Ramos (cell line): ENCODE results near the gene ARID3A.
"Not testable (repeated sequence)": the region's sequence is repeated elsewhere in the genome, so short reads cannot be mapped to it uniquely, and the experiment has no call there.

Source experiments
- in situ Hi-C: fragments of 300-500 bp; cut with MboI; formaldehyde crosslinking; loops from one replicate; pipeline ENCODE4 v1.14.3; 2022; ENCODE audit warnings: low sequenced_read_pairs; ENCODE audit not compliant: unreplicated experiment

ARID3A gene

GRCh38 chr19:956766-957440 lies 31.1 kb downstream of the ARID3A start:
- in situ Hi-C loops, result no loop called here

DNA sequence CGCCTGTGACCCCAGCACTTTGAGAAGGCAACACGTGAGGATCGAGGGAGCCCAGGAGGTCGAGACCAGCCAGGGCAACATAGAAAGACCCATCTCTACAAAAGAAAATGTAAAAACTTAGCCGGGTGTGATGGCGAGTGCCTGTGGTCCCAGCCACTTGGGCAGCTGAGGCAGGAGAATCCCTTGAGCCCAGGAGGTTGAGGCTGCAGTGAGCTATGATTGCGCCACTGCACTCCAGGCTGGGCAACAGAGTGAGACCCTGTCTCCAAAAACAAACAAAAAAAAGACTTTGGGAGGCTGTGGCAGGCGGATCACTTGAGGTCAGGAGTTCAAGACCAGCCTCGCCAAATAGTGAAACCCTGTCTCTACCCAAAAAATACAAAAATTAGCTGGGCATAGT lies 31.7 kb downstream of the ARID3A start:
- in situ Hi-C loops, result not testable (repeated sequence)

GRCh38 chr19:958967-959855 lies 33.4 kb downstream of the ARID3A start:
- in situ Hi-C loops, result no loop called here

DNA sequence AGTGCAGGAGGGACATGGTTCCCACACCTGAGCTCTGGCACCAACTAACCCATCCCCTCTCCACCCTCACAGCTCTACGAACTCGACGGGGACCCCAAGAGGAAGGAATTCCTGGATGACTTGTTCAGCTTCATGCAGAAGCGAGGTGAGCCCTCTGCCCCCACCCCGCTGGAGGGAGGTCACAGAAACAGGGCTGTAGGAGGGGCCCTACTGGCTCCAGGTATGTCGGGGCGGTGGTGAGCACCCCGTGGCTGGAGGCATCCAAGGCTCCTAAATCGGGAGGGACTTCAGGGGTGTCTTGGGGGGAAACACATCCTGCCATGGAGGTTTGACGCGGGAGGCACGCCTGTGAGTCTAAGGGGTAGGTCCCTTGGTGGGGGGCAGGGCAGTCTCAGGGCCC lies 34.2 kb downstream of the ARID3A start:
- in situ Hi-C loops, result no loop called here

- in situ Hi-C loops, result no loop called here
These were observed 34.7 kb downstream of the ARID3A start for GRCh38 chr19:960601-960938.

DNA sequence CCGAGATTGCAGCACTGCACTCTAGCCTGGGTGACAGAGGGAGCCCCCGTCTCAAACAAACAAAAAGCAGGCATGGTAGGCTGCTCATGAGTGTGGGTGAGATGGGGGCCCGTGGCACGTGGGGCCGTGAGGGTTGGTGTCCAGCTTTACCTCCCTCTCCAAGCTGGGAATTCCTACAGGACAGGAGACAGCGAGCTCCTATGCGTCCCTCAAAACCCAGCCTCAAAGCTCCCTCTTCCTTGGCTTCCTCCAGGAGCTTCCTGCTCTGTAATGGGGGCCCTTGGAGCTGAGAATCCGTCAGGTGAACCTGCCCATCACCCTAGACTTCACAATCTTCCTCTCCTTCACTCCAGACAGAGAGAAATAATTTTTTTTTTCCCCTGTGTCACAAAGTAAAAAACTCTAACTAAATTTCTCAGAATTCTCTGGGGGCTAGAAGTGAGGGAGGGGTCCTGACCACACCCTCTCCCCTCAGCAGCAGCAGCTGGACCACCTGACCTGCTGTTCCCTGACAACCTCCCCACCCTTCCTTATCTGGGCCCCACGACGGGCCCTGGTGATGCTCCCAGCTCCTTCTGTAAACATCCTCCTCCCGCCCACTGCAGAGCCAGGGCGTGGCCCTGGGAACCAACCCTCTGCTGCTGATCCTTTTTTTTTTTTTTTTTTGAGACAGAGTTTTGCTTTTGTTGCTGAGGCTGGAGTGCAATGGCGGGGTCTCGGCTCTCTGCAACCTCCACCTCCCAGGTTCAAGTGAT lies 36.2 kb downstream of the ARID3A start:
- in situ Hi-C loops, result no loop called here

- in situ Hi-C loops, result no loop called here
These were observed 37.0 kb downstream of the ARID3A start for GRCh38 chr19:962683-963400.

- in situ Hi-C loops, result no loop called here
These were observed 37.7 kb downstream of the ARID3A start for GRCh38 chr19:963486-963951.

- in situ Hi-C loops, result no loop called here
These were observed 38.3 kb downstream of the ARID3A start for GRCh38 chr19:964116-964520.

DNA sequence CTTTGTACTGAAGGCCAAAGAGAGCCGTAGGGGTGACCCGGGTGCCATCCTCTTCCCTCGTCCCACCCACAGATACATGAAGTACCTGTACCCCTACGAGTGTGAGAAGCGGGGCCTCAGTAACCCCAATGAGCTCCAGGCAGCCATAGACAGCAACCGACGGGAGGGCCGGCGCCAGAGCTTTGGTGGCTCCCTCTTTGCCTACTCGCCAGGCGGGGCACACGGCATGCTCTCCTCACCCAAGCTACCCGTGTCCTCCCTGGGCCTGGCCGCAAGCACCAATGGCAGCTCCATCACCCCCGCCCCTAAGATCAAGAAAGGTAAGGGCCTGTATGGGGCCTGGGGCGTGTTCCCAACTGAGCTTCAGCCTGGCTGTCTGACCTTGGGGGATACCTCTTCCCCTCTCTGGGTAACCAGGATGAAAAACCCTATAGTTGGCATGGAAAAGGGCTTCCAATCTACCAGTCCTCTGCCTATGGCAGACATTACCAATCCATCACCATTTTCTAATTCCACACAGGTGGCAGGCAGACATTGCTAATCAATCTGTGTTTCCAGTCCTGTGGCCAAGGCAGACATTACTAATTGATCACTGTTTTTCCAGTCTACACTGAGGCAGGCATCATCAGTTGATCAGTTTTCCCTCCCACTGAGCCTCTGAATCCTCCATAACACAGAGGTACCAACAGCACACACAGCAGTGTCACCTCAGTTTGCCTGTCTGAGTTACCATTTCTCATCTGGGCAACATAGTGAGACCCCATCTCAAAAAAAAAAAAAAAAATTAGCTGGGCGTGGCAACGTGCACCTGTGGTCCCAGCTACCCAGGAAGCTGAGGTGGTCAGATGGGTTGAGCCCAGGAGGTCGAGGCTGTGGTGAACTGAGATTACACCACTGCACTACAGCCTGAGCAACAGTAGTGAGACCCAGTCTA lies 39.2 kb downstream of the ARID3A start:
- in situ Hi-C loops, result no loop called here

GRCh38 chr19:966485-967088 lies 40.8 kb downstream of the ARID3A start:
- in situ Hi-C loops, result no loop called here

DNA sequence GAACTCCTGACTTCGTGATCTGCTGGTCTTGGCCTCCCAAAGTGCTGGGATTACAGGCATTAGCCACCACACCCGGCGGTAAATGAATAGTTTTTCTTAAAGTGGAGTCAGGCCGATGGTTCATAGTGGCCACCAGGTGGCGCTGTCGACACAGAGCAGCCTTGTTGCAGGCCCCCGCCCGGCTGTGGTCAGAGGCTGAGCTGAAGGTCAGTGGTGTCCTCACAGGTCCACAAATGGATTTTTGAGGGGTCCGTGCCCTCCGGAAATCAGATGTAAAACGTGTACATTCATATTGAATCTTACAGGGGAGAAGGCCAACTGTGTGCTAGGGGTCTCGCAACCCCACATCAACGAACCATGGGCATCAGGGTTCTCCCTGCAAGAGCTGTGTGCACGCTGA lies 44.9 kb downstream of the ARID3A start:
- in situ Hi-C loops, result no loop called here

GRCh38 chr19:971795-972194 lies 46.0 kb downstream of the ARID3A start:
- in situ Hi-C loops, result no loop called here

- in situ Hi-C loops, result no loop called here
These were observed 46.4 kb downstream of the ARID3A start for GRCh38 chr19:972281-972680.

DNA sequence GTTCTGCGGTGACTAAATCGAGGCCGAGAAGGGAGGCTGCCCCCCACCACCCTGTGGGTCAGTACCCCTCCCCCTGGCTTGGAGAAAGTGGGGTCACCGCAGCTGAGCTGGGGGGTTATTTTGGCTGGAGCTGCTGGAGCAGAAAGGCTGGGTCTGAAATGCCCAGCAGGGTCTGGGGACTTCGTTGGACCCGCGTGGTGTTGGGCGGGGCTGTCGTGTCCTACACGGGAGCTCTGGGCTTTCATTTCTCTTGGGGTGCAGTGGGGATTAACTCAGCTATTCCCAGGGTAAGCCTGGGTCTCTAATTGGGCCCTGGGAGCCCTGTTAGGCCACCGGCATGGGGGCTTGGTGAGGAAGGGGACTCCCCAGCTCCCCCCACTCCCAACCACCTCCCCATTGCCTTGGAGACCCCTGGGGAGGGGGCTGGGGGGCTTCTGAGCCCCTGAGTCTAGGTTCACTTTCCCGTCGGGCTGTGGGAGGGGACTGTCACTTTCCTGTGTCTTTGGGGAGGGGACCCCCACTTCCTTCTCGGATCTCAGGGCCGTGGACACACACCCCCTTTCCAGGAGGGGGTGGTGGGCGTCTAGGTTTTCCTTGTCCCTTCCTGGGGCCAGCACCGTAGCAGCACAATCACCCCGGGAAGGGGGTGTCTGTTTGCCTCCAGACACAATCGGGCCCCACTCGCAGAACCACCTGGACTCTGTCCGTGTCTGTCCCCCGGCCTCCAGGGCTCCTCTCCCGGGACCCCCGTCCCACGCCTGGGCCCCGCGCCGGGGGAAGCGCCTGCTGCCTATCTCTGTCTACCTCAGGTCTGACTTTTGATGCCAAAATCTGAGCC lies 48.1 kb downstream of the ARID3A start:
- in situ Hi-C loops, result no loop called here

GRCh38 chr19:974564-975257 lies 48.9 kb downstream of the ARID3A start:
- in situ Hi-C loops, result no loop called here

- in situ Hi-C loops, result no loop called here
These were observed 50.6 kb downstream of the ARID3A start for GRCh38 chr19:976476-976875.
